Naive thymus-derived CD4-positive, alpha-beta T cell (primary cell): ENCODE results near the gene ATF7IP. TPM values are rescaled to one million over a fixed set of nuclear protein-coding genes. Genes with fewer than 3 reads are reported as not detected.
A peak's percentile ranks its signal among the peaks of the same experiment; 100 is the strongest.
"Not testable (repeated sequence)": the region's sequence is repeated elsewhere in the genome, so short reads cannot be mapped to it uniquely, and the experiment has no call there.

Source experiments
- ATAC-seq: fragments of 150-1000 bp; cut with Tn5 transposase; 2 replicates; pipeline ENCODE4 v1.10.0; 2021; ENCODE audit warnings: mild to moderate bottlenecking, moderate library complexity
- CTCF ChIA-PET: fragments of 350-600 bp; sonication (Branson Sonifier 250); formaldehyde crosslinking; loops from one replicate; lab custom pipeline; 2021; ENCODE audit warnings: antibody characterized with exemption; lab: Charles Lee
- POLR2A ChIA-PET: fragments of 350-600 bp; sonication (Branson Sonifier 250); formaldehyde crosslinking; loops from one replicate; lab custom pipeline; 2021; ENCODE audit warnings: antibody characterized with exemption, inconsistent platforms; lab: Charles Lee
- DNase-seq, 9 donors: peaks; one replicate each; pipeline versions ENCODE4 v3.0.0 to v3.0.0-alpha.2; 2020 to 2022; ENCODE audit warnings: mixed read lengths in 1 of 9
- H3K27ac ChIP-seq: one replicate; pipeline ENCODE4 v1.7.0; 2013; ENCODE audit warnings: mild to moderate bottlenecking, low read depth, low read length, moderate library complexity
- H3K27me3 ChIP-seq, 2 donors: one replicate each; pipeline ENCODE4 v1.7.0; 2013; ENCODE audit warnings: low read length in 2 of 2, mild to moderate bottlenecking in 2 of 2, moderate library complexity in 2 of 2; ENCODE audit not compliant: control insufficient read depth in 2 of 2, insufficient read depth in 2 of 2
- H3K36me3 ChIP-seq, 3 experiments: 1 replicate in 2 of 3; 2 replicates in 1 of 3; pipeline ENCODE4 v1.7.0; 2013; ENCODE audit warnings: low read length in 3 of 3, mild to moderate bottlenecking in 3 of 3, moderate library complexity in 1 of 3; ENCODE audit not compliant: insufficient read depth in 3 of 3, control insufficient read depth in 2 of 3
- H3K4me1 ChIP-seq, 2 donors: one replicate each; pipeline ENCODE4 v1.7.0; 2013; ENCODE audit warnings: low read length in 2 of 2, mild to moderate bottlenecking in 2 of 2, moderate library complexity in 1 of 2; ENCODE audit not compliant: control insufficient read depth in 2 of 2, insufficient read depth in 2 of 2
- H3K4me3 ChIP-seq: 2 replicates; pipeline ENCODE4 v1.7.0; 2013; ENCODE audit warnings: mild to moderate bottlenecking, low read length
- H3K9me3 ChIP-seq, 3 experiments: 1 replicate in 2 of 3; 2 replicates in 1 of 3; pipeline ENCODE4 v1.7.0; 2013; ENCODE audit warnings: low read length in 3 of 3; ENCODE audit not compliant: control insufficient read depth in 2 of 3
- H3K27ac Mint-ChIP-seq, 9 donors: one replicate each; pipeline ENCODE4 v1.8.0; 2020 to 2022; ENCODE audit warnings: mixed read lengths in 9 of 9, mild to moderate bottlenecking in 8 of 9, moderate library complexity in 5 of 9, inconsistent platforms in 2 of 9
- H3K27me3 Mint-ChIP-seq, 5 donors: one replicate each; pipeline ENCODE4 v1.8.0; 2021 to 2022; ENCODE audit warnings: mixed read lengths in 5 of 5, mild to moderate bottlenecking in 1 of 5
- H3K36me3 Mint-ChIP-seq, 5 donors: one replicate each; pipeline ENCODE4 v1.8.0; 2020 to 2022; ENCODE audit warnings: mixed read lengths in 5 of 5, mild to moderate bottlenecking in 3 of 5, inconsistent platforms in 1 of 5
- H3K4me1 Mint-ChIP-seq, 7 donors: one replicate each; pipeline ENCODE4 v1.8.0; 2020 to 2022; ENCODE audit warnings: mixed read lengths in 7 of 7, mild to moderate bottlenecking in 3 of 7, inconsistent platforms in 1 of 7
- H3K4me3 Mint-ChIP-seq, 10 donors: one replicate each; pipeline ENCODE4 v1.8.0; 2020 to 2022; ENCODE audit warnings: mild to moderate bottlenecking in 10 of 10, mixed read lengths in 10 of 10, moderate library complexity in 6 of 10, inconsistent platforms in 2 of 10
- H3K9me3 Mint-ChIP-seq, 11 donors: one replicate each; pipeline ENCODE4 v1.8.0; 2020 to 2022; ENCODE audit warnings: mixed read lengths in 11 of 11, mild to moderate bottlenecking in 4 of 11, inconsistent platforms in 1 of 11, moderate library complexity in 1 of 11
- intact Hi-C, 2 donors: fragments of 100-400 bp; cut with micrococcal nuclease; formaldehyde crosslinking; loops; one replicate each; pipeline ENCODE4 v1.15.1; 2023
- polyA plus RNA-seq, 2 donors: library from polyadenylated mRNA; unstranded; fragments of 300-500 nt; fragmentation: Illumina TruSeq; gene quantifications; one replicate each; pipeline ENCODE4 v1.2.3, GENCODE V29; 2021
- total RNA-seq, 6 experiments: library from RNA in 5 of 6; stranded (reverse) in 5 of 6; gene quantifications; 1 replicate in 5 of 6; 2 replicates in 1 of 6; pipeline ENCODE4 v1.2.3 and lab custom pipeline; 2021 to 2026

The ATF7IP gene
- total and polyA plus RNA-seq, 7 experiments from 2014 or later, result 92.7 to 181 (median 134) TPM

GRCh38 chr12:14395074-14395778 lies 29.7 kb downstream of the ATF7IP start:
- peaks cover 0 to 5% (median 0%) of the 10 kb centered on the region in 11 donors for H3K9me3 Mint-ChIP-seq
- H3K4me1 Mint-ChIP-seq, result peaks cover 54 to 99% (median 92%) of the 10 kb centered on the region in 7 donors
- intact Hi-C loops, result loop anchor here in 1 of 2 donors (1.0 to 10.0 kb wide), 5 partner anchors 8 to 1490 kb away; partner anchors contain the start of gene STRAP
- ATAC-seq (no peak), DNase-seq (no peak)
- H3K36me3 ChIP-seq, result no peaks in the 10 kb centered on the region
- H3K9me3 ChIP-seq, result no peaks in the 10 kb centered on the region
- H3K27me3 Mint-ChIP-seq, result no peaks in the 10 kb centered on the region
- peak overlapping the region; percentile 75 for H3K27ac ChIP-seq
- no peaks in the 10 kb centered on the region for H3K27me3 ChIP-seq
- ChIA-PET POLR2A (interaction anchor here (0.6 to 4.7 kb wide), 12 partner anchors 11 to 376 kb away, joined by 3 to 61 read pairs (median 5); partner anchors contain the start of gene ATF7IP), CTCF (interaction anchor here (0.9 to 3.2 kb wide), 7 partner anchors 10 to 209 kb away, joined by 3 to 25 read pairs (median 5); partner anchors contain the start of gene ATF7IP)
- peak overlapping the region; percentile 33 for H3K4me3 ChIP-seq
- peaks cover 64 to 86% of the 10 kb centered on the region in 2 donors for H3K4me1 ChIP-seq
- peaks cover 0 to 36% (median 3%) of the 10 kb centered on the region in 5 donors for H3K36me3 Mint-ChIP-seq
- H3K27ac Mint-ChIP-seq, result peak overlapping the region; percentile 86 to 97 (median 95)
- H3K4me3 Mint-ChIP-seq, result peak overlapping the region; percentile 49 to 87 (median 76)

- H3K27ac Mint-ChIP-seq, result peak overlapping the region; percentile 73 to 94 (median 86)
- H3K9me3 ChIP-seq, result no peaks in the 10 kb centered on the region
- ATAC-seq, result peak; percentile 74
- peaks cover 65 to 84% of the 10 kb centered on the region in 2 donors for H3K4me1 ChIP-seq
- H3K27me3 ChIP-seq, result no peaks in the 10 kb centered on the region
- peak overlapping the region; percentile 26 for H3K4me3 ChIP-seq
- peak in 6 of 9 donors; percentile 43 to 69 (median 56) for DNase-seq
- H3K27ac ChIP-seq, result peak overlapping the region; percentile 75
- no peaks in the 10 kb centered on the region for H3K36me3 ChIP-seq
- H3K4me3 Mint-ChIP-seq, result peak overlapping the region in 9 of 10 donors; percentile 35 to 78 (median 63)
- no peaks in the 10 kb centered on the region for H3K27me3 Mint-ChIP-seq
- ChIA-PET CTCF (interaction anchor here (0.8 to 3.2 kb wide), 3 partner anchors 11 to 488 kb away, joined by 4 to 25 read pairs (median 5); partner anchors contain the start of gene ATF7IP), POLR2A (interaction anchor here (0.7 to 4.7 kb wide), 6 partner anchors 12 to 138 kb away, joined by 3 to 61 read pairs (median 6); partner anchors contain the start of gene ATF7IP)
- peaks cover 60 to 99% (median 94%) of the 10 kb centered on the region in 7 donors for H3K4me1 Mint-ChIP-seq
- peaks cover 0 to 34% (median 0%) of the 10 kb centered on the region in 5 donors for H3K36me3 Mint-ChIP-seq
- peaks cover 0 to 5% (median 0%) of the 10 kb centered on the region in 11 donors for H3K9me3 Mint-ChIP-seq
- intact Hi-C loops, result loop anchor here (1.0 to 10.0 kb wide), 4 partner anchors 20 to 1489 kb away; partner anchors contain the start of gene STRAP (in 1 of the 2)
These were observed 30.6 kb downstream of the ATF7IP start for GRCh38 chr12:14396071-14396470.

DNA sequence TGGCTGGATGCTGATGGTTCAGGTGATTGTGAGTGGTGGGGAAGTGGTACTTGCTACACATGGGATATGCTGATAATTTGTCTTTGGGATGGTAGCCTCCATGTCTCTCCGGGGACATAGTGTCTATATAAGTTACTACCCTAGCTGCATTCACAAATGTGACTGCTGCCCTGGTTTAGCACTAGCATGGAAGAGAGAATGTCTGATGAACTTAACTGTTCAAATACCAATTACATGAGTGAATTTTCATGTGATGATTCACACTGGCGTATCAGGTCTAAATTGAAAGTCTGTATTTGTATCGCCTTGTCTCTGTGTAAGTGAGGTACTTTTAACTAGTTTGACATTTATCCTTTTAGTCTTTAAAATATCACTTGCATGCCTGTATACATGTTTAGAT lies 34.4 kb downstream of the ATF7IP start:
- no peaks in the 10 kb centered on the region for H3K27me3 Mint-ChIP-seq
- intact Hi-C loops, result loop anchor here (1.0 to 10.0 kb wide), 6 partner anchors 9 to 1485 kb away; partner anchors contain the start of gene STRAP (in 1 of the 2)
- ChIA-PET CTCF (interaction anchor here (0.6 kb wide), 1 partner anchor 162 kb away, joined by 3 read pairs; no protein-coding TSS in a partner anchor), POLR2A (interaction anchor here (0.6 to 1.2 kb wide), 3 partner anchors 12 to 18 kb away, joined by 3 to 6 read pairs (median 3); no protein-coding TSS in a partner anchor)
- peak overlapping the region; percentile 26 to 94 (median 79) for H3K27ac Mint-ChIP-seq
- H3K4me1 ChIP-seq, result peaks cover 69% of the 10 kb centered on the region in 2 donors
- ATAC-seq (no peak), DNase-seq (no peak)
- peaks cover 62 to 98% (median 91%) of the 10 kb centered on the region in 7 donors for H3K4me1 Mint-ChIP-seq
- H3K4me3 ChIP-seq, result peak overlapping the region; percentile 12
- H3K27me3 ChIP-seq, result no peaks in the 10 kb centered on the region
- H3K36me3 ChIP-seq, result no peaks in the 10 kb centered on the region
- no peaks in the 10 kb centered on the region for H3K9me3 ChIP-seq
- H3K36me3 Mint-ChIP-seq, result peaks cover 0 to 22% (median under 1%) of the 10 kb centered on the region in 5 donors
- H3K9me3 Mint-ChIP-seq, result peaks cover 0 to 5% (median 0%) of the 10 kb centered on the region in 11 donors
- H3K27ac ChIP-seq, result peak overlapping the region; percentile 51
- peak overlapping the region; percentile 46 to 84 (median 58) for H3K4me3 Mint-ChIP-seq

DNA sequence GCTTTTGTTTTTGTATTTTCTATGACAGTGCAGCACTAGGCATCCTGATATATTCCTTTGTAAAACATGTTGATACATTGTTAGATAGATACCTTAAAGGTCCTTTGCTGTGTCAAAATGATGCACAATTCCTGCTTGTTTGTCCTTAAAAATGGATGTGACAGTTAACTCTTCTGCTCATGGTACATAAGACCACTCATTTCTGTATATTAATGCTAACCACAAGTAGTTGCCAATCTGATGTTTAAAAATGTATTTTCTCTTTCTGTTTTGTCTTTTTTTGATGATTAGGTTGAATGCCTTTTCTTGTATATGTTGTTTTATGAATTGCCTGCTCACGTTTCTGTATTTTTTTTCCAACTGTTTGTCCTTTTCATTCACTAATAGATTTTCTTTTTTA lies 35.1 kb downstream of the ATF7IP start:
- Histone ChIP-seq H3K9me3 (no peaks in the 10 kb centered on the region), H3K4me1 (peaks cover 62 to 64% of the 10 kb centered on the region in 2 donors), H3K27me3 (no peaks in the 10 kb centered on the region), H3K27ac (peak overlapping the region; percentile 51), H3K4me3 (peak overlapping the region; percentile 1), H3K36me3 (no peaks in the 10 kb centered on the region)
- Mint-ChIP-seq H3K36me3 (peaks cover 0 to 27% (median 5%) of the 10 kb centered on the region in 5 donors), H3K27me3 (no peaks in the 10 kb centered on the region), H3K4me3 (peak overlapping the region; percentile 26 to 84 (median 58)), H3K4me1 (peaks cover 60 to 98% (median 91%) of the 10 kb centered on the region in 7 donors), H3K27ac (peak overlapping the region; percentile 30 to 94 (median 82)), H3K9me3 (peaks cover 0 to 5% (median 0%) of the 10 kb centered on the region in 11 donors)
- ChIA-PET CTCF (no interaction called here), POLR2A (no interaction called here)
- intact Hi-C loops, result loop anchor here (1.0 to 2.0 kb wide), 3 partner anchors 9 to 16 kb away; no protein-coding TSS in a partner anchor
- no peak for DNase-seq
- ATAC-seq, result no peak

- Mint-ChIP-seq H3K36me3 (peaks cover 0 to 29% (median 7%) of the 10 kb centered on the region in 5 donors), H3K4me1 (peaks cover 58 to 96% (median 89%) of the 10 kb centered on the region in 7 donors), H3K4me3 (peak overlapping the region in 9 of 10 donors; percentile 23 to 84 (median 64)), H3K27ac (peak overlapping the region in 8 of 9 donors; percentile 56 to 94 (median 82))
- ATAC-seq, DNase-seq, H3K27me3 Mint-ChIP-seq, H3K27ac ChIP-seq, H3K36me3 ChIP-seq, H3K9me3 ChIP-seq, H3K9me3 Mint-ChIP-seq, H3K27me3 ChIP-seq: not testable (repeated sequence)
- intact Hi-C loops, result loop anchor here in 1 of 2 donors (2.0 kb wide), 1 partner anchor 16 kb away; no protein-coding TSS in a partner anchor
- CTCF ChIA-PET, result interaction anchor here (0.7 to 1.8 kb wide), 2 partner anchors 8 to 14 kb away, joined by 4 read pairs; no protein-coding TSS in a partner anchor
- POLR2A ChIA-PET, result interaction anchor here (1.0 to 1.2 kb wide), 3 partner anchors 13 to 16 kb away, joined by 4 to 9 read pairs (median 5); no protein-coding TSS in a partner anchor
- H3K4me3 ChIP-seq, result peak overlapping the region; percentile 1
- peaks cover 60 to 62% of the 10 kb centered on the region in 2 donors for H3K4me1 ChIP-seq
These were observed 35.8 kb downstream of the ATF7IP start for GRCh38 chr12:14401267-14401666.

DNA sequence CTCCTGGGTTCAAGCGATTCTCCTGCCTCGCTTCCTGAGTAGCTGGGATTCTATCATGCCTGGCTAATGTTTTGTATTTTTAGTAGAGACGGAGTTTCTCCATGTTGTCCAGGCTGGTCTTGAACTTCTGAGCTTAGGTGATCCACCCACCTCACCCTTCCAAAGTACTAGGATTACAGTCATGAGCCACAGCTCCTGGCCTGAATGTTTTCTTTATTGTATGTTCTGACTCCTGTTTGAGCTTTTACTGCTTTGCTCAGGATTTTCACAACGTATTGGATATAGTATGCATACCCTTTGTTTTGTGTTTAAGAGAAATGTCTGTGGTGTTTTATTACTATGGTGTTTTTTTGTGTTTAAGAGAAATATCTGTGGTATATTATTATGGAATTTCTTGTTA lies 37.2 kb downstream of the ATF7IP start:
- H3K27ac ChIP-seq, result peak overlapping the region; percentile 49
- ATAC-seq (no peak), DNase-seq (no peak)
- no peaks in the 10 kb centered on the region for H3K27me3 ChIP-seq
- Mint-ChIP-seq H3K27ac (peak overlapping the region in 8 of 9 donors; percentile 38 to 92 (median 80)), H3K9me3 (peaks cover 0 to 5% (median 0%) of the 10 kb centered on the region in 11 donors), H3K27me3 (no peaks in the 10 kb centered on the region), H3K36me3 (peaks cover 0 to 24% (median 7%) of the 10 kb centered on the region in 5 donors), H3K4me1 (peaks cover 55 to 91% (median 80%) of the 10 kb centered on the region in 7 donors), H3K4me3 (peak overlapping the region in 7 of 10 donors; percentile 13 to 68 (median 41))
- no peak overlapping the region for H3K4me3 ChIP-seq
- ChIA-PET CTCF (interaction anchor here (0.6 to 1.8 kb wide), 4 partner anchors 16 to 37 kb away, joined by 3 to 5 read pairs (median 4); no protein-coding TSS in a partner anchor), POLR2A (interaction anchor here (0.6 to 1.7 kb wide), 6 partner anchors 12 to 440 kb away, joined by 3 to 9 read pairs (median 4); partner anchors contain the start of gene ATF7IP)
- no peaks in the 10 kb centered on the region for H3K9me3 ChIP-seq
- H3K36me3 ChIP-seq, result no peaks in the 10 kb centered on the region
- intact Hi-C loops, result loop anchor here (1.0 kb wide), 2 partner anchors 7 to 8 kb away; no protein-coding TSS in a partner anchor
- H3K4me1 ChIP-seq, result peaks cover 52 to 57% of the 10 kb centered on the region in 2 donors
